Esophagus muscularis mucosa (tissue), 3 donors: Measurements from ENCODE around the gene STAC.

Experiments used
- CTCF ChIP-seq, 3 experiments: fragments of 200-600 bp in 2 of 3; fragments of 450-650 bp in 1 of 3; sonication (generic) in 2 of 3; IDR thresholded peaks; one replicate each; pipeline ENCODE4 v1.5.1; 2017 to 2019; ENCODE audit warnings: antibody characterized with exemption in 3 of 3, mild to moderate bottlenecking in 2 of 3, moderate library complexity in 1 of 3
- POLR2AphosphoS5 ChIP-seq, 2 donors: sonication (generic); formaldehyde crosslinking; IDR thresholded peaks; one replicate each; pipeline ENCODE4 v1.6.1; 2017; ENCODE audit warnings: antibody characterized with exemption in 2 of 2

- TF ChIP-seq CTCF (IDR thresholded peaks at IDR 0.05): no peak
- no peak for TF ChIP-seq POLR2AphosphoS5 (IDR thresholded peaks at IDR 0.05)
Observed at GRCh38 chr3:36558961-36559360, 178.7 kb downstream of the STAC start.
